ENCODE results near the gene KXD1.

Gene KXD1

GRCh38 chr19:18613589-18614234 is 56.0 kb downstream of the KXD1 start:
- DNase-seq (ENCODE audit: low spot score), result no peak

DNA sequence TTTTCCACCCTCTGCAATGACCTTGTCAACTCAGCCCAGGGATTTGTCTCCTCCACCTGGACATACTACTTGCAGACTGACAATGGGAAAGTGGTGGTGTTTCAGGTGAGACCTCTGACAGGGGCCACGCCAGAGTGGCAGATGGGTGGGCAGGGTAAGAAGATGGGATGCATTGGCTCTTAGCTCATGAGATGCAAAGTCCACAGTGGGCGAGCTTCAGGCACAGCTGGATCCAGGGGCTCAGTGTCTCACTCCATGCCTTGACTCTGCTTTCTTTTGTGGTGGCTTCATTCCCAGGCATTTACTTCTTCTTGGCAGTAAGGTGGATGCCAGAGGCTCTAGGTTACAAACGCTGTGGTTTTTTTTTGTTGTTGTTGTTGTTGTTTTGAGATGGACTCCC is 58.4 kb downstream of the KXD1 start:
- no peak for DNase-seq (ENCODE audit: low spot score)

DNA sequence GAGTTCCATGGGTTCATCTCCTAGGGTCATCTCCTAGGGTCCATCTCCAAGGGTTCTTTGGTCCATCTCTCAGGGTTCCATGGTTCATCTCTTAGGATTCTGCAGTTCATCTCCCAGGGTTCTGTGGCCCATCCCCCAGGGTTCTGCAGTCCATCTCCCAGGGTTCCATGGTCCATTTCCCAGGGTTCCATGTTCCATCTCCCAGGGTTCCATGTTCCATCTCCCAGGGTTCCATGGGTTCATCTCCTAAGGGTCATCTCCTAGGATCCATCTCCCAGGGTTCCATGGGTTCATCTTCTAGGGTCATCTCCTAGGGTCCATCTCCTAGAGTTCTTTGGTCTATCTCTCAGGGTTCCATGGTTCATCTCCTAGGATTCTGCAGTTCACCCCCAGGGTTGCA is 59.9 kb downstream of the KXD1 start:
- DNase-seq (ENCODE audit: low spot score), result no peak

DNA sequence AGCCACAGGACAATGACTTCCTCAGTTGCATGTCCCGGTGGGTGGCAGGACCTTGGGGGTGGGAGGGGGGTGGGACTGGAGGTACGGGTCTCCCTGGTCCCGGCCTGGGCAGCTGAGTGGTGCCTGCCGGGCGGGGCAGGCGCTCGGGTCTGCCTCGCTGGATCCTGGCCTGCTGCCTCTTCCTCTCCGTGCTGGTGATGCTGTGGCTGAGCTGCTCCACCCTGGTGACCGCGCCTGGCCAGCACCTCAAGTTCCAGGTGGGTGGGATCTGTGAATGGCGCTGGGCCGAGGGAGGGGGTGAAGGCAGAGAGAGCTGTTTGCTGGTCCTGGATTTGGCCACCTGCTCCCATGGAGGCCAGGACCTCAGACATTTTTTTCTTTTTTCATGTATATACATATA is 60.6 kb downstream of the KXD1 start:
- DNase-seq (ENCODE audit: low spot score), result no peak
